Measurements from ENCODE around the gene PUM1. TPM values are rescaled to one million over a fixed set of nuclear protein-coding genes. Genes with fewer than 3 reads are reported as not detected.

The PUM1 gene
- total and polyA plus RNA-seq, 2 experiments from 2014 or later = 68.6 to 97.4 TPM

GRCh38 chr1:30896905-30897304 lies 168.6 kb downstream of the PUM1 start:
- H4K20me1 ChIP-seq (ENCODE audit: insufficient read depth, poor library complexity, severe bottlenecking) = peaks cover 3% of the 10 kb centered on the region
- H3K9me3 ChIP-seq (ENCODE audit: low read depth) = no peaks in the 10 kb centered on the region
- H3K27ac ChIP-seq = no peak overlapping the region
- H3K4me1 ChIP-seq (ENCODE audit: insufficient read depth) = peaks cover 17% of the 10 kb centered on the region
- H3K79me2 ChIP-seq = peaks cover 31% of the 10 kb centered on the region
- TF ChIP-seq EZH2phosphoT487 (IDR thresholded peaks at IDR 0.05; ENCODE audit: low read depth, severe bottlenecking, unreplicated experiment) = no peak
- no peaks in the 10 kb centered on the region for H3K9me2 ChIP-seq (replicated peaks; ENCODE audit: insufficient read depth)
- no peaks in the 10 kb centered on the region for H3K36me3 ChIP-seq (replicated peaks; ENCODE audit: insufficient read depth, low read depth)
- no peak overlapping the region for H2AFZ ChIP-seq
- no peak overlapping the region for H3K4me2 ChIP-seq
- no peaks in the 10 kb centered on the region for H3K27me3 ChIP-seq
- WGBS (ENCODE audit: low lambda C conversion rate, missing lambda C conversion rate) = 96% methylated on average over 2 of the region's 2 CpGs
- no peak overlapping the region for H3K4me3 ChIP-seq
- DNase-seq (ENCODE audit: low spot score) = no peak

GRCh38 chr1:30895944-30896660 lies 169.4 kb downstream of the PUM1 start:
- Histone ChIP-seq H4K20me1 (ENCODE audit: insufficient read depth, poor library complexity, severe bottlenecking) (peaks cover 3% of the 10 kb centered on the region), H3K4me2 (no peak overlapping the region), H3K9me2 (replicated peaks; ENCODE audit: insufficient read depth) (no peaks in the 10 kb centered on the region), H3K27ac (no peak overlapping the region), H3K79me2 (peaks cover 27% of the 10 kb centered on the region), H3K27me3 (no peaks in the 10 kb centered on the region), H3K36me3 (replicated peaks; ENCODE audit: insufficient read depth, low read depth) (no peaks in the 10 kb centered on the region), H3K9me3 (ENCODE audit: low read depth) (no peaks in the 10 kb centered on the region), H3K4me3 (no peak overlapping the region), H2AFZ (no peak overlapping the region), H3K4me1 (ENCODE audit: insufficient read depth) (peaks cover 22% of the 10 kb centered on the region)
- 70% methylated on average over 4 of the region's 6 CpGs for WGBS (ENCODE audit: low lambda C conversion rate, missing lambda C conversion rate)
- no peak for TF ChIP-seq EZH2 (IDR thresholded peaks at IDR 0.05; ENCODE audit: borderline replicate concordance)
- TF ChIP-seq EZH2phosphoT487 (IDR thresholded peaks at IDR 0.05; ENCODE audit: low read depth, severe bottlenecking, unreplicated experiment) = no peak
- TF ChIP-seq CTCF (IDR thresholded peaks at IDR 0.05; ENCODE audit: poor library complexity) = no peak
- no peak for DNase-seq (ENCODE audit: low spot score)

GRCh38 chr1:30895382-30895943 lies 170.1 kb downstream of the PUM1 start:
- Histone ChIP-seq H3K27me3 (no peaks in the 10 kb centered on the region), H3K27ac (no peak overlapping the region), H3K4me3 (no peak overlapping the region), H2AFZ (no peak overlapping the region), H3K9me3 (ENCODE audit: low read depth) (no peaks in the 10 kb centered on the region), H3K4me2 (no peak overlapping the region), H3K36me3 (replicated peaks; ENCODE audit: insufficient read depth, low read depth) (no peaks in the 10 kb centered on the region), H4K20me1 (ENCODE audit: insufficient read depth, poor library complexity, severe bottlenecking) (peaks cover 3% of the 10 kb centered on the region), H3K4me1 (ENCODE audit: insufficient read depth) (peaks cover 24% of the 10 kb centered on the region), H3K9me2 (replicated peaks; ENCODE audit: insufficient read depth) (no peaks in the 10 kb centered on the region), H3K79me2 (peaks cover 28% of the 10 kb centered on the region)
- 76% methylated on average over 4 of the region's 6 CpGs for WGBS (ENCODE audit: low lambda C conversion rate, missing lambda C conversion rate)
- no peak for DNase-seq (ENCODE audit: low spot score)
- TF ChIP-seq EZH2 (IDR thresholded peaks at IDR 0.05; ENCODE audit: borderline replicate concordance) (no peak), CTCF (IDR thresholded peaks at IDR 0.05; ENCODE audit: poor library complexity) (no peak)

GRCh38 chr1:30894508-30894973 lies 171.0 kb downstream of the PUM1 start:
- peaks cover 3% of the 10 kb centered on the region for H4K20me1 ChIP-seq (ENCODE audit: insufficient read depth, poor library complexity, severe bottlenecking)
- peaks cover 37% of the 10 kb centered on the region for H3K79me2 ChIP-seq
- TF ChIP-seq EZH2 (IDR thresholded peaks at IDR 0.05; ENCODE audit: borderline replicate concordance) (no peak), EZH2phosphoT487 (IDR thresholded peaks at IDR 0.05; ENCODE audit: low read depth, severe bottlenecking, unreplicated experiment) (no peak), CTCF (IDR thresholded peaks at IDR 0.05; ENCODE audit: poor library complexity) (no peak)
- 79% methylated on average over 5 of the region's 7 CpGs for WGBS (ENCODE audit: low lambda C conversion rate, missing lambda C conversion rate)
- H3K4me3 ChIP-seq = no peak overlapping the region
- H3K4me2 ChIP-seq = no peak overlapping the region
- H3K27ac ChIP-seq = no peak overlapping the region
- peaks cover 24% of the 10 kb centered on the region for H3K4me1 ChIP-seq (ENCODE audit: insufficient read depth)
- no peaks in the 10 kb centered on the region for H3K27me3 ChIP-seq
- no peaks in the 10 kb centered on the region for H3K36me3 ChIP-seq (replicated peaks; ENCODE audit: insufficient read depth, low read depth)
- no peak for DNase-seq (ENCODE audit: low spot score)
- H3K9me3 ChIP-seq (ENCODE audit: low read depth) = no peaks in the 10 kb centered on the region
- no peak overlapping the region for H2AFZ ChIP-seq
- no peaks in the 10 kb centered on the region for H3K9me2 ChIP-seq (replicated peaks; ENCODE audit: insufficient read depth)
